Measurements from ENCODE around the gene SNX24. TPM values are rescaled to one million over a fixed set of nuclear protein-coding genes. Genes with fewer than 3 reads are reported as not detected.

SNX24 gene
- total RNA-seq, 2 donors from 2014 or later: 9.8 to 13.3 TPM

DNA sequence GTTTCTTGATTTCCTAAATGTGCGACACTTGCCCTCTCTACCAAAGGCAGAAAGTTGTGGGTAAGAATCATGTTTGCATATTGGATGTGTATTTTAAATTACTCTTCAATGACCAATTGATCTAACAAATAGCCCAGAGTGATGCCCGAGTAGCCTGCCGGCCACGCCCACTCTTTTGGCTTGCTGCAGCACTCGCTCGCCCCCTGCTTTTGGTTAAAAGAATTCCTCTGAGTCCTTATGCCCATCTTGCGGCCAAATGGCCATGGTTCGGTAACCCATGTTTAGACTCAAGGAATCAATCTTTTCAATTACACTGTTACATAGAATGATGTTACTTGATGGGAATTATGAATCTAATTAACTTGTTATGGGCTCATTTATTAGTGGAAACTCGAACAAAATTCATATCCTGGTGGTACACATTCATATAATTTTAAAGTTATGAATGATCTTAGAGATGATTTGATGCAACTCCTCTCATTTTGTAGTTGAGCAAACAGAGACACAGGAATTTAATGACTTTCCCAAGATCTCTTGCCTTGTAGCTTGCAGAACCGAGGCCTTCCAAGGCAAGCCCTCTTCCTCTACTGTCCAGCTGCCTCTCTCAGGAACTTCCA, 154.6 kb downstream of the SNX24 start:
- 70% methylated on average over 10 of the region's 10 CpGs for WGBS
- no peaks in the 10 kb centered on the region for H3K9me3 ChIP-seq

DNA sequence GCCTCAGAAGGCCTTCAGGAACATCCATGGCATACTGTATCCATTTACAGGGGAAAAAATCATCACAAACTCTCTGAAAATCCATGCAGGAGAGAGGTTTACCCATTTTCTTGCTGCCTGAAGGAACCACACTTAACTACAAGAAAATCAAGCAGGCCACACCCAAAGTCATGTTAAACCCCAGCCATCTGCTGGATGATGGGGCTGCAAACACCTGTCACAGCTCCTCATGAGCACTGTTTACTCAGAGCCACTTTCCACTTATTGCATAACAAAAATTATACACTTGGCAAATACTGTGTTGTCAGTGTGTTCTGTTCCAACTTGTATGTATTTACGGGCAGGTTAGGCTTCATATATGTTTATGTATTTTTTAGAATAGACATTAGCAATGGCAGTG, 155.3 kb downstream of the SNX24 start:
- no peaks in the 10 kb centered on the region for H3K36me3 ChIP-seq
- no peaks in the 10 kb centered on the region for H3K9me3 ChIP-seq
- no peak for DNase-seq (ENCODE audit: low spot score)
- WGBS: 93% methylated on average over 1 of the region's 1 CpG
- no peak overlapping the region for H3K4me3 ChIP-seq
- no peaks in the 10 kb centered on the region for H3K27me3 ChIP-seq (replicated peaks; ENCODE audit: insufficient read depth)
- H3K4me1 ChIP-seq (replicated peaks): no peaks in the 10 kb centered on the region
- intact Hi-C loops (cut with DNase I): no loop called here
- no peak overlapping the region for H3K27ac ChIP-seq
- TF ChIP-seq POLR2A (IDR thresholded peaks at IDR 0.05): no peak
- no peak for TF ChIP-seq CTCF (IDR thresholded peaks at IDR 0.05)
- TF ChIP-seq POLR2AphosphoS5 (IDR thresholded peaks at IDR 0.05): no peak

More for the DNA sequence above, 154.6 kb downstream of the SNX24 start:
- H3K4me3 ChIP-seq: no peak overlapping the region
- H3K4me1 ChIP-seq (replicated peaks): no peaks in the 10 kb centered on the region
- no peaks in the 10 kb centered on the region for H3K27me3 ChIP-seq (replicated peaks; ENCODE audit: insufficient read depth)
- intact Hi-C loops (cut with DNase I): no loop called here
- TF ChIP-seq POLR2A (IDR thresholded peaks at IDR 0.05) (no peak), POLR2AphosphoS5 (IDR thresholded peaks at IDR 0.05) (no peak), CTCF (IDR thresholded peaks at IDR 0.05) (no peak)
- no peak overlapping the region for H3K27ac ChIP-seq
- H3K36me3 ChIP-seq: no peaks in the 10 kb centered on the region
- no peak for DNase-seq (ENCODE audit: low spot score)

GRCh38 chr5:123001808-123002207, 156.4 kb downstream of the SNX24 start:
- Histone ChIP-seq H3K9me3 (no peaks in the 10 kb centered on the region), H3K27ac (no peak overlapping the region), H3K36me3 (no peaks in the 10 kb centered on the region), H3K27me3 (replicated peaks; ENCODE audit: insufficient read depth) (no peaks in the 10 kb centered on the region), H3K4me3 (no peak overlapping the region), H3K4me1 (replicated peaks) (no peaks in the 10 kb centered on the region)
- TF ChIP-seq CTCF (IDR thresholded peaks at IDR 0.05): no peak
- TF ChIP-seq POLR2AphosphoS5 (IDR thresholded peaks at IDR 0.05): no peak
- no peak for TF ChIP-seq POLR2A (IDR thresholded peaks at IDR 0.05)
- no peak for DNase-seq (ENCODE audit: low spot score)
- intact Hi-C loops (cut with DNase I): no loop called here
- WGBS: 76% methylated on average over 7 of the region's 7 CpGs

DNA sequence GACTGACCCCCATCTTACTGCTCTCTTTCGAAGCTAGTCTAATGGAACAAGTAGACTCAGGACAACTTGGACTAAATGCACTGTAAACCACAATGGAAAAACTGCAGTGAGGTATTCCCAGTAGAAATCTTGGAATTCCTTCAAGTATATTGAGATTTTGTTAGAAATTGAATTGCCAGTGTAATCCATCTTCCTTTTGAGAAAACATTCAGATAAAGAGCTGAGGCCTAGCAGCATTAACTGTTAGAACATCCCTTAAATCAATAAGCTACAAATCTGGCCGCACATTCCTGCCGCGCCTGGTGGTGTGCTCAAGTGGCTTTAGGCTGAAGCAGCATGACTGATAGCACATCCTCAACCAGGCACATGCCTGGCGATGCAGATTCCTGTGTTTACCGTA, 161.8 kb downstream of the SNX24 start:
- no peak for TF ChIP-seq POLR2A (IDR thresholded peaks at IDR 0.05)
- no peak for TF ChIP-seq CTCF (IDR thresholded peaks at IDR 0.05)
- TF ChIP-seq POLR2AphosphoS5 (IDR thresholded peaks at IDR 0.05): no peak
- no peaks in the 10 kb centered on the region for H3K4me1 ChIP-seq (replicated peaks)
- intact Hi-C loops (cut with DNase I): no loop called here

DNA sequence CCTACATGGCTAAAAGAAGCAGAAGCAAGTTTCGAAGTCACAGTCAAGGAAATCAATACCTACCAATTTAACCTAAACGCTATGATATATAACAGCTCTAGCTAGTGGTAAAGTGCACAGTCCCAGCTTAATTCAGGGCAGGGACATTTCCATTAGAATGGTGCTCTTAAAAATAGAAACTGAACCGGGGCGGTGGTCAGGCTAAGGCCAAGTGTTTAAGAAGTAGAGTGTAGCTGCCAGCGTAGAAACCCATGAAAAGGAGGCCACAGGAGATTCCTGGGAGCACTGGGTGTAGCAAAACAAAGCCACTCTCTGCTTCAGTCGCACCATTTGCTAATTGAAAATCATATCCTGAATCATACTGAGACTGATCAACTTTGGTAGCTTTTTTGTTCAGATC, 162.3 kb downstream of the SNX24 start:
- DNase-seq (ENCODE audit: low spot score): no peak

More for the DNA sequence above, 161.8 kb downstream of the SNX24 start:
- Histone ChIP-seq H3K27ac (no peak overlapping the region), H3K36me3 (no peaks in the 10 kb centered on the region), H3K4me3 (no peak overlapping the region), H3K27me3 (replicated peaks; ENCODE audit: insufficient read depth) (no peaks in the 10 kb centered on the region), H3K9me3 (no peaks in the 10 kb centered on the region)
- DNase-seq (ENCODE audit: low spot score): no peak
- 94% methylated on average over 6 of the region's 6 CpGs for WGBS

More for the DNA sequence above, 162.3 kb downstream of the SNX24 start:
- Histone ChIP-seq H3K36me3 (no peaks in the 10 kb centered on the region), H3K4me3 (no peak overlapping the region), H3K9me3 (no peaks in the 10 kb centered on the region), H3K27ac (no peak overlapping the region), H3K4me1 (replicated peaks) (no peaks in the 10 kb centered on the region), H3K27me3 (replicated peaks; ENCODE audit: insufficient read depth) (no peaks in the 10 kb centered on the region)
- WGBS: 95% methylated on average over 6 of the region's 6 CpGs
- TF ChIP-seq CTCF (IDR thresholded peaks at IDR 0.05) (no peak), POLR2AphosphoS5 (IDR thresholded peaks at IDR 0.05) (no peak), POLR2A (IDR thresholded peaks at IDR 0.05) (no peak)
- intact Hi-C loops (cut with DNase I): no loop called here
